IMR-90 (cell line): Measurements from ENCODE around the gene GALNT7. TPM values are rescaled to one million over a fixed set of nuclear protein-coding genes. Genes with fewer than 3 reads are reported as not detected.

Source experiments
- ATAC-seq: fragments of 200-7000 bp; cut with Tn5 transposase; 2 replicates; pipeline ENCODE4 v1.9.1; 2020; ENCODE audit warnings: low read depth, mild to moderate bottlenecking, moderate library complexity
- BruUV-seq: library from RNA; stranded (reverse); fragments of 400-500 nt; replicated peaks from 2 replicates; lab custom pipeline; 2021; lab: Mats Ljungman, UMichigan
- CTCF ChIA-PET: fragments of 300-600 bp; formaldehyde crosslinking; extraction: SDS; loops from one replicate; lab custom pipeline; 2021; ENCODE audit warnings: antibody characterized with exemption; lab: Yijun Ruan, JAX
- POLR2A ChIA-PET: fragments of 300-600 bp; sonication (Branson Sonifier 250); formaldehyde crosslinking; loops from one replicate; lab custom pipeline; 2022; ENCODE audit warnings: antibody characterized with exemption; ENCODE audit not compliant: unreplicated experiment; lab: Charles Lee
- DNase-seq: peaks from one replicate; pipeline ENCODE4 v3.0.0; 2013
- H2AFZ ChIP-seq: replicated peaks from 2 replicates; pipeline ENCODE3; 2013; ENCODE audit warnings: low read length, mild to moderate bottlenecking; ENCODE audit not compliant: poor library complexity
- H2AK5ac ChIP-seq: 2 replicates; pipeline ENCODE4 v1.6.1; 2013; ENCODE audit warnings: low read depth, low read length, inconsistent platforms
- H2AK9ac ChIP-seq: replicated peaks from 2 replicates; pipeline ENCODE3; 2013; ENCODE audit warnings: mild to moderate bottlenecking, low read depth, low read length, moderate library complexity; ENCODE audit not compliant: poor library complexity
- H2BK120ac ChIP-seq: 2 replicates; pipeline ENCODE4 v1.6.1; 2013; ENCODE audit warnings: low read depth, low read length, inconsistent platforms
- H2BK15ac ChIP-seq: 3 replicates; pipeline ENCODE4 v1.6.1; 2013; ENCODE audit warnings: low read depth, low read length, inconsistent platforms
- H2BK20ac ChIP-seq: 2 replicates; pipeline ENCODE4 v1.6.1; 2013; ENCODE audit warnings: low read depth, mild to moderate bottlenecking, inconsistent platforms, low read length, moderate library complexity
- H2BK5ac ChIP-seq: 2 replicates; pipeline ENCODE4 v1.6.1; 2013; ENCODE audit warnings: mild to moderate bottlenecking, low read depth, low read length, inconsistent platforms; ENCODE audit not compliant: poor library complexity, severe bottlenecking
- H3K14ac ChIP-seq: replicated peaks from 2 replicates; pipeline ENCODE4 v1.6.1; 2013; ENCODE audit warnings: low read depth, low read length, inconsistent platforms
- H3K18ac ChIP-seq: 2 replicates; pipeline ENCODE4 v1.6.1; 2013; ENCODE audit warnings: low read depth, low read length, control low read depth
- H3K23ac ChIP-seq: 2 replicates; pipeline ENCODE4 v1.6.1; 2013; ENCODE audit warnings: low read depth, low read length, inconsistent platforms
- H3K27ac ChIP-seq: 2 replicates; pipeline ENCODE4 v1.5.1; 2013; ENCODE audit warnings: mild to moderate bottlenecking, control low read depth, low read length; ENCODE audit not compliant: insufficient read depth
- H3K27me3 ChIP-seq: 2 replicates; pipeline ENCODE4 v1.6.1; 2013; ENCODE audit warnings: low read length; ENCODE audit not compliant: control insufficient read depth, insufficient read depth
- H3K36me3 ChIP-seq: 2 replicates; pipeline ENCODE4 v1.6.1; 2013; ENCODE audit warnings: low read length, mixed read lengths; ENCODE audit not compliant: control insufficient read depth, insufficient read depth
- H3K4ac ChIP-seq: 2 replicates; pipeline ENCODE4 v1.6.1; 2013; ENCODE audit warnings: low read depth, low read length, inconsistent platforms
- H3K4me1 ChIP-seq: 2 replicates; pipeline ENCODE4 v1.6.1; 2013; ENCODE audit warnings: low read length, mixed read lengths; ENCODE audit not compliant: control insufficient read depth, insufficient read depth
- H3K4me2 ChIP-seq: 2 replicates; pipeline ENCODE4 v1.6.1; 2013; ENCODE audit warnings: low read depth, mild to moderate bottlenecking, control low read depth, low read length, moderate library complexity
- H3K4me3 ChIP-seq: 2 replicates; pipeline ENCODE4 v1.5.1; 2013; ENCODE audit warnings: low read depth, mild to moderate bottlenecking, control low read depth, low read length, moderate library complexity; ENCODE audit not compliant: insufficient read depth
- H3K56ac ChIP-seq: 2 replicates; pipeline ENCODE4 v1.6.1; 2013; ENCODE audit warnings: low read length, inconsistent platforms; ENCODE audit not compliant: insufficient read depth; ENCODE audit errors: extremely low read depth
- H3K79me1 ChIP-seq, 2 experiments: 2 replicates each; pipeline ENCODE4 v1.6.1; 2013; ENCODE audit warnings: low read length in 2 of 2, inconsistent platforms in 1 of 2, low read depth in 1 of 2
- H3K9ac ChIP-seq: 2 replicates; pipeline ENCODE4 v1.6.1; 2013; ENCODE audit warnings: low read depth, low read length, control low read depth
- H3K9me1 ChIP-seq: 2 replicates; pipeline ENCODE4 v1.6.1; 2013; ENCODE audit warnings: low read length, inconsistent platforms; ENCODE audit not compliant: insufficient read depth
- H3K9me3 ChIP-seq: 2 replicates; pipeline ENCODE4 v1.6.1; 2013; ENCODE audit warnings: low read length; ENCODE audit not compliant: control insufficient read depth, insufficient read depth
- H4K20me1 ChIP-seq: 2 replicates; pipeline ENCODE4 v1.6.1; 2013; ENCODE audit warnings: low read length, inconsistent platforms; ENCODE audit not compliant: insufficient read depth
- H4K5ac ChIP-seq: 2 replicates; pipeline ENCODE4 v1.6.1; 2013; ENCODE audit warnings: mild to moderate bottlenecking, low read depth, low read length, control low read depth
- H4K8ac ChIP-seq, 2 experiments: 2 replicates each; pipeline ENCODE4 v1.6.1; 2013; ENCODE audit warnings: low read depth in 2 of 2, low read length in 2 of 2, control low read depth in 1 of 2, inconsistent platforms in 1 of 2
- H4K91ac ChIP-seq: 2 replicates; pipeline ENCODE4 v1.6.1; 2013; ENCODE audit warnings: low read depth, low read length, inconsistent platforms; ENCODE audit not compliant: insufficient read depth
- BHLHE40 ChIP-seq: fragments of 150-350 bp; IDR thresholded peaks from 2 replicates; pipeline ENCODE4 v1.6.1; 2016; ENCODE audit warnings: mild to moderate bottlenecking, low read depth, low read length
- CEBPB ChIP-seq: IDR thresholded peaks from 2 replicates; pipeline ENCODE4 v1.6.1; 2012; ENCODE audit warnings: low read depth, low read length, improper control_type of control experiment
- CHD1 ChIP-seq: IDR thresholded peaks from 2 replicates; pipeline ENCODE4 v1.6.1; 2012; ENCODE audit warnings: low read depth, low read length, improper control_type of control experiment
- FOS ChIP-seq: fragments of 150-350 bp; IDR thresholded peaks from 2 replicates; pipeline ENCODE4 v1.6.1; 2016; ENCODE audit warnings: low read depth, low read length
- MXI1 ChIP-seq: IDR thresholded peaks from 2 replicates; pipeline ENCODE4 v1.6.1; 2012; ENCODE audit warnings: low read depth, mild to moderate bottlenecking, low read length, moderate library complexity, borderline replicate concordance
- RAD21 ChIP-seq: IDR thresholded peaks from 2 replicates; pipeline ENCODE4 v1.6.1; 2012; ENCODE audit warnings: low read length, improper control_type of control experiment
- RFX5 ChIP-seq: IDR thresholded peaks from 2 replicates; pipeline ENCODE4 v1.8.0; 2012; ENCODE audit warnings: low read depth, mild to moderate bottlenecking, low read length, moderate library complexity
- SMC3 ChIP-seq: fragments of 150-350 bp; IDR thresholded peaks from 2 replicates; pipeline ENCODE4 v1.6.1; 2016; ENCODE audit warnings: low read depth, mild to moderate bottlenecking, antibody characterized with exemption, low read length, moderate library complexity
- WGBS, 2 experiments: methylation state at CpG; one replicate each; pipeline versions ENCODE4 v1.1.5 to v1.1.7; 2013; ENCODE audit warnings: missing lambda C conversion rate in 2 of 2; ENCODE audit not compliant: insufficient read length in 1 of 2; ENCODE audit errors: extremely low coverage in 2 of 2; 5-methylcytosine and 5-hydroxymethylcytosine counted together
- dilution Hi-C: fragments of 300-500 bp; cut with HindIII; formaldehyde crosslinking; loops from one replicate; pipeline ENCODE4 v1.14.3; 2018; ENCODE audit warnings: low sequenced_read_pairs; ENCODE audit not compliant: unreplicated experiment
- in situ Hi-C: fragments of 300-500 bp; cut with MboI; formaldehyde crosslinking; loops from 3 replicates; pipeline ENCODE4 v1.14.3; 2019; ENCODE audit warnings: low sequenced_read_pairs, inconsistent platforms, mixed read lengths
- intact Hi-C: fragments of 100-400 bp; cut with micrococcal nuclease; formaldehyde crosslinking; loops from 2 replicates; pipeline ENCODE4 v1.10.0; 2022
- polyA plus RNA-seq, 3 experiments: library from polyadenylated mRNA; depleted of rRNA; stranded (reverse); fragments of >200 nt; gene quantifications; 2 replicates each; pipeline ENCODE4 v1.2.3, GENCODE V29; 2012; ENCODE audit warnings: low replicate concordance in 1 of 3
- total RNA-seq: library from RNA; depleted of rRNA; stranded (reverse); fragments of >200 nt; gene quantifications from 2 replicates; pipeline ENCODE4 v1.2.3, GENCODE V29; 2012
- TF ChIP-seq, protein P1 (sequence below): fragments of 150-350 bp; IDR thresholded peaks from 2 replicates; pipeline ENCODE4 v1.6.1; 2016; ENCODE audit warnings: low read depth, mild to moderate bottlenecking, low read length, moderate library complexity, borderline replicate concordance

GALNT7 gene
- total and polyA plus RNA-seq, 2 of the 4 experiments (the other 2 are of a cell fraction) = 19.1 to 31.2 TPM

DNA sequence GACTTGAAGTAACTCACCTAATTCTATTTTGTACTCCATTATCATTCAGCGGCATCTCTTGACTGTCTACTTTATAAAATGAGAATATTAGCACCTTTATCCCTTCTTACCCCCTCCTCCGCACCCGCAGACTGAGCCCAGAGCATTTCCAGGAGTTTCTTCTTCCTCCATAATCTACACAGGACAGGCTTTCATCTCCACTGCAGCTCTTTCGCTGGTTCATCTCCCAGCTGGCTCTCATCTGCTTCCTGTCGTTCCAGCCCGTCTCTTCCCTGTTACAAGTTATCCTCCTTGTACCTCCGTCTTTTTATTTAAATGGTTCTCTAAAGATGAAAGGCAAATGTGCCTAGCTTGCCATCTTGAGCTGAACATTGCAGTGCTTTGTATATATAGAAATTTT lies 39.8 kb downstream of the GALNT7 start:
- in situ Hi-C loops (no loop called here), intact Hi-C loops (no loop called here), dilution Hi-C loops (no loop called here)
- H3K27me3 ChIP-seq = no peaks in the 10 kb centered on the region
- no peak overlapping the region for H2AFZ ChIP-seq
- no peaks in the 10 kb centered on the region for H3K4me1 ChIP-seq
- H3K18ac ChIP-seq = no peak overlapping the region
- H2AK5ac ChIP-seq = no peak overlapping the region
- H3K4ac ChIP-seq = no peak overlapping the region
- H4K5ac ChIP-seq = no peak overlapping the region
- no peak overlapping the region for H3K9ac ChIP-seq
- H3K56ac ChIP-seq = no peak overlapping the region
- no peak overlapping the region for H4K8ac ChIP-seq
- no peak overlapping the region for H4K91ac ChIP-seq
- no peak overlapping the region for H2BK5ac ChIP-seq
- WGBS, 2 experiments = no CpG with 5 or more reads among the region's 7 CpGs
- ChIA-PET POLR2A (no interaction called here), CTCF (no interaction called here)
- TF ChIP-seq CEBPB (no peak), BHLHE40 (no peak), SMC3 (no peak), FOS (no peak), MXI1 (no peak), CHD1 (no peak), RFX5 (no peak), RAD21 (no peak)
- TF ChIP-seq, protein P1, sequence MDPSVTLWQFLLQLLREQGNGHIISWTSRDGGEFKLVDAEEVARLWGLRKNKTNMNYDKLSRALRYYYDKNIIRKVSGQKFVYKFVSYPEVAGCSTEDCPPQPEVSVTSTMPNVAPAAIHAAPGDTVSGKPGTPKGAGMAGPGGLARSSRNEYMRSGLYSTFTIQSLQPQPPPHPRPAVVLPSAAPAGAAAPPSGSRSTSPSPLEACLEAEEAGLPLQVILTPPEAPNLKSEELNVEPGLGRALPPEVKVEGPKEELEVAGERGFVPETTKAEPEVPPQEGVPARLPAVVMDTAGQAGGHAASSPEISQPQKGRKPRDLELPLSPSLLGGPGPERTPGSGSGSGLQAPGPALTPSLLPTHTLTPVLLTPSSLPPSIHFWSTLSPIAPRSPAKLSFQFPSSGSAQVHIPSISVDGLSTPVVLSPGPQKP = no peak
- H3K14ac ChIP-seq = no peak overlapping the region
- H3K36me3 ChIP-seq = no peaks in the 10 kb centered on the region
- H2BK15ac ChIP-seq = no peak overlapping the region
- no peaks in the 10 kb centered on the region for H3K9me3 ChIP-seq
- no peak overlapping the region for H3K4me3 ChIP-seq
- H3K23ac ChIP-seq = no peak overlapping the region
- H3K4me2 ChIP-seq = no peak overlapping the region
- no peak overlapping the region for H2BK120ac ChIP-seq
- H2BK20ac ChIP-seq = no peak overlapping the region
- no peak for ATAC-seq
- DNase-seq = no peak
- BruUV-seq = no TSS peak
- no peak overlapping the region for H2AK9ac ChIP-seq
- peaks cover 0 to 3% of the 10 kb centered on the region in 2 experiments; a peak in 2 of 4 replicates for H3K79me1 ChIP-seq
- H3K27ac ChIP-seq = no peak overlapping the region
- H4K20me1 ChIP-seq = no peaks in the 10 kb centered on the region; the same call in 1 of the 2 replicates
- H3K9me1 ChIP-seq = peaks cover 2% of the 10 kb centered on the region; the same call in 1 of the 2 replicates
